Sigmoid colon (tissue), 4 donors: ENCODE measurements around the gene MAOA.

Experiments
- CTCF ChIP-seq, 4 experiments: fragments of 450-650 bp in 3 of 4; fragments of 200-600 bp in 1 of 4; IDR thresholded peaks; one replicate each; pipeline ENCODE4 v1.5.1; 2016 to 2019; ENCODE audit warnings: antibody characterized with exemption in 4 of 4, mild to moderate bottlenecking in 3 of 4, moderate library complexity in 2 of 4
- EP300 ChIP-seq, 4 donors: sonication (generic); formaldehyde crosslinking; IDR thresholded peaks; one replicate each; pipeline ENCODE4 v1.6.1; 2017; ENCODE audit warnings: antibody characterized with exemption in 4 of 4
- POLR2A ChIP-seq, 2 donors: fragments of 450-650 bp; IDR thresholded peaks; one replicate each; pipeline ENCODE4 v1.6.1; 2016; ENCODE audit warnings: antibody characterized with exemption in 2 of 2, mild to moderate bottlenecking in 2 of 2, moderate library complexity in 2 of 2
- POLR2AphosphoS5 ChIP-seq, 4 donors: sonication (generic); formaldehyde crosslinking; IDR thresholded peaks; one replicate each; pipeline ENCODE4 v1.6.1; 2017; ENCODE audit warnings: antibody characterized with exemption in 4 of 4

- TF ChIP-seq POLR2A (IDR thresholded peaks at IDR 0.05): no peak
- TF ChIP-seq CTCF (IDR thresholded peaks at IDR 0.05): no peak
- no peak for TF ChIP-seq EP300 (IDR thresholded peaks at IDR 0.05)
- TF ChIP-seq POLR2AphosphoS5 (IDR thresholded peaks at IDR 0.05): no peak
These were observed 21.9 kb downstream of the MAOA start for GRCh38 chrX:43677993-43678392.
